ENCODE results near the gene URB1.
A peak's percentile ranks its signal among the peaks of the same experiment; 100 is the strongest.

The URB1 gene

GRCh38 chr21:32372755-32373154 is 20.1 kb downstream of the URB1 start:
- DNase-seq = no peak

DNA sequence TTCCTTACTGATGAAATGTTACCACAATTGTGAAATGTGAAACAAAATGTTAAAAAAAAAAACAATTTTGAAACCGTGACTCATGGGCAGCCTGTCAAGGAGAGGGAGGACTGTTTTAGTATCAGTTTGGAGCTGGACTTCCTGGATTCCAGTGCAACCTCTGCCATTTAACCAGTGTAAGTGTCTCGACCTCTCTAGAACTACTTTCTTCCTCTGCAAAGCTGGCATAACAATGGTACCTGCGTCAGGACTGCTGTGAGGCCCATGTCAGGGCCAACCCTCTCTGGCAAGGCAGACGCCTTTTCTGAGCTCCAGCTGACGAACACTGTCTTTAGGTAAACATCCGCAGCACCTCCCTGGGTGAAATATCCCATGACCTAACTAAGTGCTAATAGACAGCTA is 20.9 kb downstream of the URB1 start:
- no peak for DNase-seq

DNA sequence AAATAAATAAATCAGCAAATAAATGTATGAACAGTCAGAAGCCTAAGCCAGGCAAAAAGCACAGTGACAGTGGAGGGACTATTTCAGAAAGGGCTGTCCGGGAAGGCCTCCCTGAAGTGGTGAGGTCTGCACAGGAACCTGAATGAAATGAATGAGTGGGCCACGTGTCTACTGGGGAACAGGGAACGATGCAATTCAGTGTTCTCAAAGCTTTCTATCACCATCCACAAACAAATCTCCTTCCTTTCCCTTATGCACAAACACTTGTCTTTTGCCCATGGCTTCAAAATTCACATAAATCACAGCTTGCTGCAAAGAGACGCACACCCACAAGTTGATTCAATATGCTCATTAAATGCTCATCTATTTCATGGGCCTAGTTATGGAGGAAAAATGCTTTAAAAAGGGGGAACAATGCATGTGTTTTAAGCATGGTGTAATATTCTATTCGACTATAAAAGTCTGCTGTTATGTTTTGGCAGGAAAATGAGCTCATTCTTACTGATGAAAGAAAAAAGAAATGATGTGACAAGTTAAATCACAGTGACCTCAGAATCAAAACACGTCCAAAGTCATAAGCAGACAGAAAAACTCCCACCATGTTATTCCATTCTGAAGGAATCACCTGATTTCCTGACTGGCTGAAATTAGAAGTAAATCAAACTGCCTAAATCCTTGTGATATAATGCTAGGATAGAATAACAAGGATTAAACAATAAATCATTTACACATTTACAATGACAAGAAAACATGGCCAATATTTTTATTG is 21.6 kb downstream of the URB1 start:
- no peak for DNase-seq

DNA sequence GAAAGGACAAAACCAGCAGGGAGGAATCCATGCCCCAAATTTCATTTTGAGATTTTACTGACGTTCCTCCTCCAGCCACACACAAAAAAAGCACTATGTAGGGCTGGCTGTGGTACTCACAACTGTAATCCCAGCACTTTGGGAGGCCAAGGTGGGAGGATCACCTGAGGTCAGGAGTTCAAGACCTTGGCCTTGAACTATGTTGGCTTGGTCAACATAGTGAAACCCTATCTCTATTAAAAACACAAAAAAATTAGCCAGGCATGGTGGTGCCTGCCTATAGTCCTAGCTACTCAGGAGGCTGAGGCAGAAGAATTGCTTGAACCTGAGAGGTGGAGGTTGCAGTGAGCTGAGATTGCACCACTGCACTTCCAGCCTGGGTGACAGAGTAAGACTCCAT is 23.9 kb downstream of the URB1 start:
- peak; percentile 13 for DNase-seq

DNA sequence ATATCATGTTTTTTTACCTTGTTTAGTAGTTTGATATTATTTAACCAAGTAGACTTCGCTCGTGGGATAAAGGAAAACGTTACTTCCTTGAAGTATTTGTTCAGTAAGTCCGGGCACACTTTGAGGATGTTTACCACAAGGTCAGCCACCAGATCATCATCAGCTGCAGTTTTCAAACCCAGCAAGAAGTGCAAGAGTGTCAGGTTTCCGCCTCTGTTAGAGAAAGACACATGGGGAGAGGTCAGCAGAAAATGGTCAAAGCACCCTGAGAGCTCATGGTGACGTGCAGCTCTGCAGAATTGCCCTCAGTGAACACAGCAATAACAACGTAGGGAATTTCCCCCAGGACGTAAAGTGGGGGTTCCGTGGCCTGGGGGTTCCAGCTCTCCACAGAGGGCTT is 24.4 kb downstream of the URB1 start:
- peak; percentile 28 for DNase-seq

GRCh38 chr21:32367158-32367557 is 25.7 kb downstream of the URB1 start:
- no peak for DNase-seq

- no peak for DNase-seq
These were observed 26.6 kb downstream of the URB1 start for GRCh38 chr21:32366191-32366590.

- DNase-seq = no peak
These were observed 28.0 kb downstream of the URB1 start for GRCh38 chr21:32364796-32365195.

DNA sequence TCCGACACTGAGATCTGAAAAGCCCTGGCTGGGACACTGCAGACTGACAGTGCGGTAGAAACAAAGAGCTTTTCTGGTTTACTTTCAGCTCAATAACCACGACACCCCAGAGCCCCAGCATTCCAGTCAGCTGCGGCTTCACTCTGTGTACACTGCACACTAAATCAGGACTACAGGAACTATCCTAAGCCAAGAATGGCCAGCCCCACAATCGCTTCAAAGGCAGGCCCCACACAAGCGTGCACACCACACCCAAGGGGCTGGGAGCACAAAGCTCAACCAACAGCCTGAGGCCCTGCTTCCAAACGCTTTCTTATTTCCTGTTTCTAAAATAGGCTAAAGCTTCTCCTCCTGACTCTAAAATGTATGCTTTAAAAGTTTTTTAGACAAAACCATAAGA is 28.4 kb downstream of the URB1 start:
- no peak for DNase-seq

DNA sequence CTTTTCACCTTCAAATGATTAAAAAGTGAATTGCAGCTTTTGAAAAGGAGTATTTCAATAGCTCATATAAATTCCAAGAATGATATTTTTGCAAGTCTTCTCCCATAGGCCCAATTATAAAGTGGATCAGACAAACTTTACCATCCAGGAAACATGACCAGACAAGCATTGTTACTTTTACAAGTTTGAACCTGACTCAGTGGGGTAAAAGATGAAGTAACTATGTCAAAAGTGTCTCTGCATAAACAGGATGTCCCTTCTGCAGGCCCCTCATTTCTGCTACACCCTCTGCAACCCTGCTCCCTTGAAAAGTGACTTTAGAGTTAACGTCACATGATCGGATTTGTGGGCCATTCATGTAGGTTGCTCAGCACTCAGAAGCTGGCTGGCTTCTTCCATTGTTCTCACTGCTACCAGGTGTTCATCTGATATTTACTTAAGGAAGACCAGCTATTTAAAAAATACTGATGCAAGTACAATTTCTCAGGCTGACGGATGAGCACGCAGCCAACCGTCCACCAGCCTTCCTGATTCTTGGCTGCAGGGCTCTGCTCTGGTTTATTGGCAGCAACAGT is 32.3 kb downstream of the URB1 start:
- no peak for DNase-seq

GRCh38 chr21:32359719-32360260 is 33.0 kb downstream of the URB1 start:
- DNase-seq = no peak

GRCh38 chr21:32356874-32357395 is 35.9 kb downstream of the URB1 start:
- DNase-seq = no peak

- DNase-seq = no peak
These were observed 39.7 kb downstream of the URB1 start for GRCh38 chr21:32353002-32353711.

DNA sequence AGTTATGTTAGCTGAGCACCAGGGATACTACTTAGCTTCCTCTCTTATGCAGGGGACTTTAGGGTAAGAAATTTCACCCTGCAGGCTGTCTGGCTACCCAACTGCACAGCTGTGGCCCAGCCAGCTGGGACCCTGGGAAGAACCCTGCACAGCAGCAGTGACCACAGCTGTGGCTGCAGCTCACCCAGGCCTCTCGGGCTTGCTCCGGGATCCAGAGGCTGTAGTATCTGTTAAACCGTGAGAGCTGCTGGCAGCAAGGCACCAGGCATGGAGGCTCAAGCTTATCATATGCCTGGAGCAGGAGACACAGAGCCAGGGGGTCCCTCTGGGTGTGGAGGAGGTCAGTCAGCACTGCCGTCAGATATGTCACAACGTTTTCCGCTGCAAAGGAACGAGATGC is 40.3 kb downstream of the URB1 start:
- DNase-seq = no peak

GRCh38 chr21:32351428-32351827 is 41.4 kb downstream of the URB1 start:
- no peak for DNase-seq

DNA sequence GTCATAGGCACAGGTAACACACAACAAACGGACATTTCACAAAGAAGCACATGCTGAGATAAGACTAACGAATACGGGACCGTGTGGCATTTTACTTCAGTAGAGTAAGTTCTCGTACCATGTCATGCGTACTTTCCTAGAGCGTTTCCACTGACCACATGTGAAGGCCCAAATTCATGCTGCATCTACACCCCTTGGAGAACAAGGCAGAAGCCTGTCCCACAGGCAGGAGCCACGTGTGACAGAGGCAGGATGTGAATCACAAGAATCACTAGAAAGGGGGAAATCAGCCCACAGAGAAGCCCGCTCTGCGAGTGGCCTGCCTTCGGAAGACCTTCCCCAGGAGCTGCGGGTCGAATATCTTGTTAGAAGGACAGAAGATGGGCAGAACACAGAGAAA is 41.8 kb downstream of the URB1 start:
- no peak for DNase-seq

DNA sequence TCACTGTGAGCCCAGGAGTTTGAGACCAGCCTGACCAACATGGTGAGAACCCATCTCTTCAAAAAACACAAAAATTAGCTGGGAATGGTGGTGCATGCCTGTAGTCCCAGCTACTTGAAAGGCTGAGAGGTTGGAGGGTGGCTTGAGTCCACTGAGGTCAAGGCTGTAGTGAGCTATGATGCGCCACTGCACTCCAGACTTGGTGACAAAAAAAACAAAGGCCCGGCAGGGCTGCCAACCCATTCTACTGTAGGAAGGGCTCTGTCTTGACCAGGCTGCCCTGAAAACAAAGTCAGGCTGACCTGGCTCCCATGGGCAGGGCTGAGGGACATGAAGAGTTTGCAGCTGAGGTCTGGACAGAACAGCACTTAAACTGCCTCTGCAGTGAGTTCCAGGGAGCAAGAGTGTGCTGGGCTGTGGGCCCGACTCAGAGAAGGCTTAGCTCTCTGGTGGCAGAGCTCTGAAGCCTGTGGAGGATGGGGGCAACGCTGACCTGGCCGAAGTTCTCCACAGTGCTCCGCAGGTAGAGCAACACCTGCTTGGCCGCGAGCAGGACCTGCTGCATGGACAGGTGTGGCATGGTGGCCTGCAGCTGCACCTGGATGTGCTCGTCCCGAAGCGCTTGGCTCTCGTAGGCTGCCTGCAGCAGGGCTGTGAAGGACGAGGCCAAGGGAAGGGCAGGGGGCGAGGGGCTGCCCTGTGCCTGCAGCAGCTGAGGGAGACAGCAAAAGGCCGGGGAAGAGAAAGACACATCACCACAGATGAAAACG is 42.4 kb downstream of the URB1 start:
- peak; percentile 39 for DNase-seq

DNA sequence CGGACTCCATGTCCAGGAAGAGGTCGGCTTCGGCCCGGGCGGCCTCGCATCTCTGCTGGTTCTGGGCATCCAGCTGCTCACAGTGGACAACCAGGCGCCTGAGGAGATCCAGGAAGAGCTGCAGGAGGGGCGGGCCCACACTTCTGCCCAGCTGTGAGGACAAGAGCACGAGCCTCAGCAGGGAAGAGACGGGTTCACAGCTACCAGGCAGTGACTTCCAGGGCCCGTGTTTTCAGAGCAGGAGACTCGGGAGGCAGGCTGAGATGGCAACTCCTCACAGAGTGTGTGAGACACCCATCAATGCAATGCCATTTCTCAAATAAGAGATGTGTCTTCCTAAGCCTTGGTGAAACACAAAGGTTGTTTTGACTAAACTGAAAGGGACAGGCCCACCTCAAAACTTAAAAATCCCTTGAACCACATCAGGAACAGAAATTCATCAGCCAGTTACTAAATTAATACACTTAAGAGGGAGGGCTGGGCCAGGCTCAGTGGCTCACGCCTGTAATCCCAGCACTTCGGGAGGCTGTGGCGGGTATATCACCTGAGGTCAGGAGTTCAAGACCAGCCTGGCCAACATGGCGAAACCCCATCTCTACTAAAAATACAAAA is 43.4 kb downstream of the URB1 start:
- DNase-seq = peak; percentile 50

GRCh38 chr21:32348604-32349332 is 44.0 kb downstream of the URB1 start:
- DNase-seq = no peak

DNA sequence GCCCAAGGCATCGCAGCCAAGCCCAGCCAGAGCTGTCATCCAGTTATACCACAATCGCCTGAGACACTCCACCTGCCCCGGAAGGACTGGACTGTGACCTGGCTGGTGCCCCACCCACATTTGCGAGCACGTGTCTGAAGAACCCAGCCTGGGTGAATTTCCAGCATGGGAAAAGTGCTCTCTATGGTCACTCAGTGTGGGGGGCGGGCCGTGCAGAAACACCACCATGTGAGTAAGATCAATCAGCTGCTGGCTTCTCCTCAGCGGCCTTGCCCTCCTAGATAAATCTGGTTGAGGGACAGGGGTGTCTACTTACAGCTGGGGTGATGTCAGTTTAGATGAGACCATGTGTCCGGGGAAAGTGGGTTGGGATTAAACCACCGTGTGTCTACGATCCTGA is 44.8 kb downstream of the URB1 start:
- peak; percentile 51 for DNase-seq

- peak; percentile 46 for DNase-seq
These were observed 45.5 kb downstream of the URB1 start for GRCh38 chr21:32347351-32347750.

- DNase-seq = peak; percentile 51
These were observed 45.9 kb downstream of the URB1 start for GRCh38 chr21:32346951-32347350.
